Sigmoid colon (tissue), 3 donors: ENCODE results near the gene ATG13.

Experiments used
- POLR2A ChIP-seq, 2 donors: fragments of 450-650 bp; IDR thresholded peaks; one replicate each; pipeline ENCODE4 v1.6.1; 2016; ENCODE audit warnings: antibody characterized with exemption in 2 of 2, mild to moderate bottlenecking in 2 of 2, moderate library complexity in 2 of 2
- TF ChIP-seq, protein P1 (sequence below), 4 experiments: fragments of 450-650 bp in 3 of 4; fragments of 200-600 bp in 1 of 4; IDR thresholded peaks; one replicate each; pipeline ENCODE4 v1.5.1; 2016 to 2019; ENCODE audit warnings: antibody characterized with exemption in 4 of 4, mild to moderate bottlenecking in 3 of 4, moderate library complexity in 2 of 4

DNA sequence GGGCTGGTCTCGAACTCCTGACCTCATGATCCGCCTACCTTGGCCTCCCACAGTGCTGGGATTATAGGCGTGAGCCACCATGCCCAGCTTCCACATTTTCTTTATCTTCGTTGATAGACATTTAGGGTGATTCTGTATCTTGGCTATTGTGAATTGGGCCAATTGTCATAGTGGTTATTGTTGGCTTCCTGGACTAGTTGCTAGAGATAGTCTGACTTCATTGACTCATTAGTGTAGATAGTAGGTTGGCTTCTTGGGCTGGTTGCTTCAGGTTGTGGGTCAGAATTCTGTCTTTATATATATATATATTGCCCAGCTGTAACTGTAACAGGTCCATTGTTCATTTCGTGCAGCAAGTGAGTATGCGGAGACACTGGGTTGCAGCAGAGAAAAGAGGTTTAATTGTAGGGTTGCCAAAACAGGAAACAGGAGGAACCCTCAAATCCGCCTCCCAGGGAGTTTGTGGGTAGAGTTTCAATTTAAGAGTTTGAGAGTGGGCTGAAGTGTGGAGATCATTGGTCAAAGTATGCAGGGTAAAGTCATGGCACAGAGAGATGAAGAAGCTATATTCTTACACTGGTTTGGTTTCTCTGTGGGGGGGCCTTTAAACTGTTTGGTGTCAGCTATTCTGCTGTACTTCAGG lies 22.0 kb downstream of the ATG13 start:
- TF ChIP-seq, protein P1, sequence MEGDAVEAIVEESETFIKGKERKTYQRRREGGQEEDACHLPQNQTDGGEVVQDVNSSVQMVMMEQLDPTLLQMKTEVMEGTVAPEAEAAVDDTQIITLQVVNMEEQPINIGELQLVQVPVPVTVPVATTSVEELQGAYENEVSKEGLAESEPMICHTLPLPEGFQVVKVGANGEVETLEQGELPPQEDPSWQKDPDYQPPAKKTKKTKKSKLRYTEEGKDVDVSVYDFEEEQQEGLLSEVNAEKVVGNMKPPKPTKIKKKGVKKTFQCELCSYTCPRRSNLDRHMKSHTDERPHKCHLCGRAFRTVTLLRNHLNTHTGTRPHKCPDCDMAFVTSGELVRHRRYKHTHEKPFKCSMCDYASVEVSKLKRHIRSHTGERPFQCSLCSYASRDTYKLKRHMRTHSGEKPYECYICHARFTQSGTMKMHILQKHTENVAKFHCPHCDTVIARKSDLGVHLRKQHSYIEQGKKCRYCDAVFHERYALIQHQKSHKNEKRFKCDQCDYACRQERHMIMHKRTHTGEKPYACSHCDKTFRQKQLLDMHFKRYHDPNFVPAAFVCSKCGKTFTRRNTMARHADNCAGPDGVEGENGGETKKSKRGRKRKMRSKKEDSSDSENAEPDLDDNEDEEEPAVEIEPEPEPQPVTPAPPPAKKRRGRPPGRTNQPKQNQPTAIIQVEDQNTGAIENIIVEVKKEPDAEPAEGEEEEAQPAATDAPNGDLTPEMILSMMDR (IDR thresholded peaks at IDR 0.05): no peak
- no peak for TF ChIP-seq POLR2A (IDR thresholded peaks at IDR 0.05)
